ENCODE data around the gene NCAPG.
"Not testable (repeated sequence)": the region's sequence is repeated elsewhere in the genome, so short reads cannot be mapped to it uniquely, and the experiment has no call there.

Gene NCAPG

GRCh38 chr4:17846266-17846665 lies 35.5 kb downstream of the NCAPG start:
- peaks cover 8% of the 10 kb centered on the region; the same call in 1 of the 2 replicates for H3K9me3 ChIP-seq (ENCODE audit: control insufficient read depth, insufficient read depth, low read length)
- H3K4me3 ChIP-seq (ENCODE audit: low read depth, low read length), result no peak overlapping the region
- H3K27me3 ChIP-seq (ENCODE audit: control insufficient read depth, insufficient read depth, low read length), result no peaks in the 10 kb centered on the region
- no peaks in the 10 kb centered on the region for H3K4me1 ChIP-seq (ENCODE audit: control insufficient read depth, insufficient read depth, low read length)
- H3K9ac ChIP-seq (ENCODE audit: low read depth, low read length), result no peak overlapping the region
- no peak overlapping the region for H3K27ac ChIP-seq (ENCODE audit: low read depth, low read length)
- peaks cover 53% of the 10 kb centered on the region for H3K36me3 ChIP-seq (ENCODE audit: control insufficient read depth, insufficient read depth, low read length)

- H3K27me3 ChIP-seq (ENCODE audit: control insufficient read depth, insufficient read depth, low read length); H3K4me1 ChIP-seq (ENCODE audit: control insufficient read depth, insufficient read depth, low read length); H3K9ac ChIP-seq (ENCODE audit: low read depth, low read length); H3K27ac ChIP-seq (ENCODE audit: low read depth, low read length); H3K9me3 ChIP-seq (ENCODE audit: control insufficient read depth, insufficient read depth, low read length); H3K4me3 ChIP-seq (ENCODE audit: low read depth, low read length): not testable (repeated sequence)
- H3K36me3 ChIP-seq (ENCODE audit: control insufficient read depth, insufficient read depth, low read length), result peaks cover 12% of the 10 kb centered on the region
Measured at GRCh38 chr4:17850295-17850694, 39.5 kb downstream of the NCAPG start.

- H3K27me3 ChIP-seq (ENCODE audit: control insufficient read depth, insufficient read depth, low read length), result no peaks in the 10 kb centered on the region
- no peaks in the 10 kb centered on the region for H3K4me1 ChIP-seq (ENCODE audit: control insufficient read depth, insufficient read depth, low read length)
- no peak overlapping the region for H3K27ac ChIP-seq (ENCODE audit: low read depth, low read length)
- H3K9me3 ChIP-seq (ENCODE audit: control insufficient read depth, insufficient read depth, low read length), result peaks cover 8% of the 10 kb centered on the region; the same call in 1 of the 2 replicates
- H3K4me3 ChIP-seq (ENCODE audit: low read depth, low read length), result no peak overlapping the region
- no peak overlapping the region for H3K9ac ChIP-seq (ENCODE audit: low read depth, low read length)
- no peaks in the 10 kb centered on the region for H3K36me3 ChIP-seq (ENCODE audit: control insufficient read depth, insufficient read depth, low read length)
Measured at GRCh38 chr4:17851959-17852358, 41.2 kb downstream of the NCAPG start.

GRCh38 chr4:17854036-17854435 lies 43.3 kb downstream of the NCAPG start:
- Histone ChIP-seq H3K36me3 (ENCODE audit: control insufficient read depth, insufficient read depth, low read length) (no peaks in the 10 kb centered on the region), H3K4me3 (ENCODE audit: low read depth, low read length) (no peak overlapping the region), H3K27ac (ENCODE audit: low read depth, low read length) (no peak overlapping the region), H3K27me3 (ENCODE audit: control insufficient read depth, insufficient read depth, low read length) (no peaks in the 10 kb centered on the region), H3K9ac (ENCODE audit: low read depth, low read length) (no peak overlapping the region), H3K4me1 (ENCODE audit: control insufficient read depth, insufficient read depth, low read length) (no peaks in the 10 kb centered on the region), H3K9me3 (ENCODE audit: control insufficient read depth, insufficient read depth, low read length) (no peaks in the 10 kb centered on the region)

- H3K4me3 ChIP-seq (ENCODE audit: low read depth, low read length), result no peak overlapping the region
- H3K36me3 ChIP-seq (ENCODE audit: control insufficient read depth, insufficient read depth, low read length), result no peaks in the 10 kb centered on the region
- no peak overlapping the region for H3K9ac ChIP-seq (ENCODE audit: low read depth, low read length)
- no peaks in the 10 kb centered on the region for H3K4me1 ChIP-seq (ENCODE audit: control insufficient read depth, insufficient read depth, low read length)
- no peaks in the 10 kb centered on the region for H3K27me3 ChIP-seq (ENCODE audit: control insufficient read depth, insufficient read depth, low read length)
- H3K27ac ChIP-seq (ENCODE audit: low read depth, low read length), result no peak overlapping the region
- H3K9me3 ChIP-seq (ENCODE audit: control insufficient read depth, insufficient read depth, low read length), result no peaks in the 10 kb centered on the region
Measured at GRCh38 chr4:17859793-17860406, 49.1 kb downstream of the NCAPG start.

- not testable (repeated sequence) for H3K9me3 ChIP-seq (ENCODE audit: control insufficient read depth, insufficient read depth, low read length); H3K4me3 ChIP-seq (ENCODE audit: low read depth, low read length); H3K27ac ChIP-seq (ENCODE audit: low read depth, low read length); H3K9ac ChIP-seq (ENCODE audit: low read depth, low read length); H3K27me3 ChIP-seq (ENCODE audit: control insufficient read depth, insufficient read depth, low read length); H3K4me1 ChIP-seq (ENCODE audit: control insufficient read depth, insufficient read depth, low read length); H3K36me3 ChIP-seq (ENCODE audit: control insufficient read depth, insufficient read depth, low read length)
Measured at GRCh38 chr4:17861906-17862305, 51.1 kb downstream of the NCAPG start.

GRCh38 chr4:17865866-17866363 lies 55.1 kb downstream of the NCAPG start:
- Histone ChIP-seq H3K4me3 (ENCODE audit: low read depth, low read length) (no peak overlapping the region), H3K27me3 (ENCODE audit: control insufficient read depth, insufficient read depth, low read length) (no peaks in the 10 kb centered on the region), H3K36me3 (ENCODE audit: control insufficient read depth, insufficient read depth, low read length) (no peaks in the 10 kb centered on the region), H3K27ac (ENCODE audit: low read depth, low read length) (no peak overlapping the region), H3K9me3 (ENCODE audit: control insufficient read depth, insufficient read depth, low read length) (no peaks in the 10 kb centered on the region), H3K9ac (ENCODE audit: low read depth, low read length) (no peak overlapping the region), H3K4me1 (ENCODE audit: control insufficient read depth, insufficient read depth, low read length) (no peaks in the 10 kb centered on the region)

- Histone ChIP-seq H3K4me1 (ENCODE audit: control insufficient read depth, insufficient read depth, low read length) (no peaks in the 10 kb centered on the region), H3K4me3 (ENCODE audit: low read depth, low read length) (no peak overlapping the region), H3K27me3 (ENCODE audit: control insufficient read depth, insufficient read depth, low read length) (no peaks in the 10 kb centered on the region), H3K9ac (ENCODE audit: low read depth, low read length) (no peak overlapping the region), H3K36me3 (ENCODE audit: control insufficient read depth, insufficient read depth, low read length) (no peaks in the 10 kb centered on the region), H3K9me3 (ENCODE audit: control insufficient read depth, insufficient read depth, low read length) (no peaks in the 10 kb centered on the region), H3K27ac (ENCODE audit: low read depth, low read length) (no peak overlapping the region)
Measured at GRCh38 chr4:17866810-17867209, 56.0 kb downstream of the NCAPG start.

- no peak overlapping the region for H3K27ac ChIP-seq (ENCODE audit: low read depth, low read length)
- H3K27me3 ChIP-seq (ENCODE audit: control insufficient read depth, insufficient read depth, low read length), result no peaks in the 10 kb centered on the region
- no peak overlapping the region for H3K4me3 ChIP-seq (ENCODE audit: low read depth, low read length)
- H3K9ac ChIP-seq (ENCODE audit: low read depth, low read length), result no peak overlapping the region
- H3K4me1 ChIP-seq (ENCODE audit: control insufficient read depth, insufficient read depth, low read length), result no peaks in the 10 kb centered on the region
- no peaks in the 10 kb centered on the region for H3K36me3 ChIP-seq (ENCODE audit: control insufficient read depth, insufficient read depth, low read length)
- no peaks in the 10 kb centered on the region for H3K9me3 ChIP-seq (ENCODE audit: control insufficient read depth, insufficient read depth, low read length)
Measured at GRCh38 chr4:17867276-17867675, 56.5 kb downstream of the NCAPG start.

- no peaks in the 10 kb centered on the region for H3K9me3 ChIP-seq (ENCODE audit: control insufficient read depth, insufficient read depth, low read length)
- no peak overlapping the region for H3K9ac ChIP-seq (ENCODE audit: low read depth, low read length)
- no peaks in the 10 kb centered on the region for H3K4me1 ChIP-seq (ENCODE audit: control insufficient read depth, insufficient read depth, low read length)
- no peak overlapping the region for H3K27ac ChIP-seq (ENCODE audit: low read depth, low read length)
- H3K27me3 ChIP-seq (ENCODE audit: control insufficient read depth, insufficient read depth, low read length), result no peaks in the 10 kb centered on the region
- H3K36me3 ChIP-seq (ENCODE audit: control insufficient read depth, insufficient read depth, low read length), result no peaks in the 10 kb centered on the region
- H3K4me3 ChIP-seq (ENCODE audit: low read depth, low read length), result no peak overlapping the region
Measured at GRCh38 chr4:17869327-17869726, 58.5 kb downstream of the NCAPG start.

- no peaks in the 10 kb centered on the region for H3K36me3 ChIP-seq (ENCODE audit: control insufficient read depth, insufficient read depth, low read length)
- no peak overlapping the region for H3K9ac ChIP-seq (ENCODE audit: low read depth, low read length)
- no peak overlapping the region for H3K4me3 ChIP-seq (ENCODE audit: low read depth, low read length)
- H3K4me1 ChIP-seq (ENCODE audit: control insufficient read depth, insufficient read depth, low read length), result no peaks in the 10 kb centered on the region
- no peaks in the 10 kb centered on the region for H3K27me3 ChIP-seq (ENCODE audit: control insufficient read depth, insufficient read depth, low read length)
- H3K27ac ChIP-seq (ENCODE audit: low read depth, low read length), result no peak overlapping the region
- no peaks in the 10 kb centered on the region for H3K9me3 ChIP-seq (ENCODE audit: control insufficient read depth, insufficient read depth, low read length)
Measured at GRCh38 chr4:17875402-17876070, 64.8 kb downstream of the NCAPG start.
